Measurements from ENCODE around the gene ZBTB2. TPM values are rescaled to one million over a fixed set of nuclear protein-coding genes. Genes with fewer than 3 reads are reported as not detected.
"Not testable (repeated sequence)": the region's sequence is repeated elsewhere in the genome, so short reads cannot be mapped to it uniquely, and the experiment has no call there.

The ZBTB2 gene
- total RNA-seq, 1 donor from 2014 or later, result 13.0 TPM

DNA sequence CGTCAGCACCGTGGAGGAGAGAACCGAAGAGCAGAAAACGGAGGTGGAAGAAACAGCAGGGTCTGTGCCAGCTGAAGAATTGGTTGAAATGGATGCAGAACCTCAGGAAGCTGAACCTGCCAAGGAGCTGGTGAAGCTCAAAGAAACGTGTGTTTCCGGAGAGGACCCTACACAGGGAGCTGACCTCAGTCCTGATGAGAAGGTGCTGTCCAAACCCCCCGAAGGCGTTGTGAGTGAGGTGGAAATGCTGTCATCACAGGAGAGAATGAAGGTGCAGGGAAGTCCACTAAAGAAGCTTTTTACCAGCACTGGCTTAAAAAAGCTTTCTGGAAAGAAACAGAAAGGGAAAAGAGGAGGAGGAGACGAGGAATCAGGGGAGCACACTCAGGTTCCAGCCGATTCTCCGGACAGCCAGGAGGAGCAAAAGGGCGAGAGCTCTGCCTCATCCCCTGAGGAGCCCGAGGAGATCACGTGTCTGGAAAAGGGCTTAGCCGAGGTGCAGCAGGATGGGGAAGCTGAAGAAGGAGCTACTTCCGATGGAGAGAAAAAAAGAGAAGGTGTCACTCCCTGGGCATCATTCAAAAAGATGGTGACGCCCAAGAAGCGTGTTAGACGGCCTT, 41.6 kb downstream of the ZBTB2 start:
- Histone ChIP-seq H3K4me3 (no peak overlapping the region), H3K36me3 (peaks cover 8% of the 10 kb centered on the region), H3K9me3 (no peaks in the 10 kb centered on the region), H3K27me3 (no peaks in the 10 kb centered on the region), H3K27ac (no peak overlapping the region), H3K4me1 (no peaks in the 10 kb centered on the region)
- DNase-seq (no peak), ATAC-seq (no peak)
- intact Hi-C loops (cut with DNase I), result no loop called here
- TF ChIP-seq, protein P1, sequence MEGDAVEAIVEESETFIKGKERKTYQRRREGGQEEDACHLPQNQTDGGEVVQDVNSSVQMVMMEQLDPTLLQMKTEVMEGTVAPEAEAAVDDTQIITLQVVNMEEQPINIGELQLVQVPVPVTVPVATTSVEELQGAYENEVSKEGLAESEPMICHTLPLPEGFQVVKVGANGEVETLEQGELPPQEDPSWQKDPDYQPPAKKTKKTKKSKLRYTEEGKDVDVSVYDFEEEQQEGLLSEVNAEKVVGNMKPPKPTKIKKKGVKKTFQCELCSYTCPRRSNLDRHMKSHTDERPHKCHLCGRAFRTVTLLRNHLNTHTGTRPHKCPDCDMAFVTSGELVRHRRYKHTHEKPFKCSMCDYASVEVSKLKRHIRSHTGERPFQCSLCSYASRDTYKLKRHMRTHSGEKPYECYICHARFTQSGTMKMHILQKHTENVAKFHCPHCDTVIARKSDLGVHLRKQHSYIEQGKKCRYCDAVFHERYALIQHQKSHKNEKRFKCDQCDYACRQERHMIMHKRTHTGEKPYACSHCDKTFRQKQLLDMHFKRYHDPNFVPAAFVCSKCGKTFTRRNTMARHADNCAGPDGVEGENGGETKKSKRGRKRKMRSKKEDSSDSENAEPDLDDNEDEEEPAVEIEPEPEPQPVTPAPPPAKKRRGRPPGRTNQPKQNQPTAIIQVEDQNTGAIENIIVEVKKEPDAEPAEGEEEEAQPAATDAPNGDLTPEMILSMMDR (IDR thresholded peaks at IDR 0.05), result no peak

DNA sequence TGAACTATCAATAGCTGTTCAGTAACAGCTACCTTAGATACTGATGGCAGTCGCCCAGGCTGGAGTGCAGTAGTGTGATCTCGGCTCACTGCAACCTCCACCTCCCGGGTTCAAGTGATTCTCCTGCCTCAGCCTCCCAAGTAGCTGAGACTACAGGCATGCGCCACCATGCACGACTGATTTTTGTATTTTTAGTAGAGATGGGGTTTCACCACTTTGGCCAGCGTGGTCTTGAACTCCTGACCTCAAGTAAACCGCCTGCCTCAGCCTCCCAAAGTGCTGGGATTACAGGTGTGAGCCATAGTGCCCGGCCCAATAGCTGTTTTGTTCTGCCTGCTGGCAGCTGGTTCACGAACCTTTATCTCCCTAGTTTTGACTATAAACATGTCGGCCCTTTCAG, 48.6 kb downstream of the ZBTB2 start:
- H3K27ac ChIP-seq; H3K9me3 ChIP-seq; H3K4me3 ChIP-seq; H3K36me3 ChIP-seq; ATAC-seq; DNase-seq; H3K27me3 ChIP-seq; intact Hi-C loops (cut with DNase I); H3K4me1 ChIP-seq: not testable (repeated sequence)

DNA sequence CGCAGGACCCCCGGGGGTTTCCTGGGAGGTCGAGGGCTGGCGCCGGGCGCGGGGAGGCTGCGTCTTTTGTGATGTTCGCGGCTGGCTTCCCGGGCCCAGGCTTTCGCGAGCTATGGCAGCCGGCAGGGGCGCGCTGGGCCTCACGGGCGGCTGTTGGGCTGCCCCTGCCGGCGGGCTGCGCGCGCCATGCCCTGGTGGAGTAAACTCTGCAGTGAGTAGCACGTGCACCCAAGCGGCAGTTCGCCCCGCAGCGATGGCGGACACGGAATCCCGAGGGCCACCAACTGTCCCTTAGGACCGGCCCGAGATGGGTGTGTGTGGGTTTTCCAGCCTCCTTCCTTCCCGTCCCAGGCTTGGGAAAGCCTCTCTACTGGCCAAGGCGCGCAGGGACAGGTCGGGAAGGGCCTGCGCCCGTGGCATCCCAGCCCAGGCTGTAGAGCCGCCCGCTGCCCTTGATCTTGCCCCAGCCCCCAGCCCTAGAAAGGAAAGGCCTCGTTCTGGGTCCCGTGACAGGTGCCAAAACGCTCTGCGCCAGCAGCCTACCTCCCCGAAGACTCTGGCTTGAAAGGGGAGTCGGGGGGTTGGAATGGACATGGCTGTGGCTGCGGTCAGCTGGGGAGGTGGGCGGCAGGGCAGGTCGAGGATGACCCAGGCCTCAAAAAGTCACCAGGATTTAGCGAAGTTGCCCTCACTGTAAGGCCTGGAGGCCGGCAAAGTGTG, 49.7 kb downstream of the ZBTB2 start:
- intact Hi-C loops (cut with DNase I), result no loop called here
- Histone ChIP-seq H3K4me1 (no peaks in the 10 kb centered on the region), H3K27me3 (no peaks in the 10 kb centered on the region), H3K27ac (no peak overlapping the region), H3K36me3 (no peaks in the 10 kb centered on the region), H3K9me3 (no peaks in the 10 kb centered on the region), H3K4me3 (no peak overlapping the region)
- ATAC-seq (peak; percentile 27), DNase-seq (no peak)
- TF ChIP-seq, protein P1 (IDR thresholded peaks at IDR 0.05), result no peak

DNA sequence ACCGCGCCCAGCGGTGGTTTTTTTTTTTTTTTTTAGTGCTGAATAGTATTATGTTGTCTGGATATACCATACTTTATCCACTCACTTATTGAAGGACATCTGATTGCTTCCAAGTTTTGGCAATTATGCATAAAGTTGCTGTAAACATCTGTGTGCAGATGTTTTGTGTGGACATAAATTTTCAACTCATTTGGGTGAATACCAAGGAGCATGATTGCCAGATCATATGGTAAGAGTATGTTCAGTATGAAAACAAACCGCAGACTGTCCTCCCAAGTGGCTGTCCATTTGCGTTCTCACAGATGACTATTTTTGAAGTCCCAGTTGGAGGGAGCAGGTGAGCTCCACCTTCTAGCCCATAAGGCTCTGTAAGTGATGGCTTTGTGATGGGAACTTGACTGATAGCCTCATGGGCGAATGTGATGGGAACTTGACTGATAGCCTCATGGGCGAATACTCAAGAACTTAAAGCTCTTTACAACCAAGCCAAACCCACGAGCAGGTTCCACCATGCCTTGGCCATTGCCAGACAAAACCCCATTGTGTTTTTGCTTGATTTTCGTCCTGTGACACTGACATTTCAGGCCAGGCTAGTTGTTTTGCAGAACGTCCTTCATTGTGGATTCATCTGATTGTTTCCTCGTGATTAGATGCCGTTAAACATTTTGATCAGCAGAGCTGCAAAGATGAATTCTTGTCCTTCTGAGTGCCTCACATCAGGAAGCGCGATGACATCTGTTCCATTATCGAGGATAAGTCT, 51.0 kb downstream of the ZBTB2 start:
- DNase-seq, result no peak
- Histone ChIP-seq H3K27ac (no peak overlapping the region), H3K4me1 (no peaks in the 10 kb centered on the region), H3K27me3 (no peaks in the 10 kb centered on the region), H3K4me3 (no peak overlapping the region), H3K36me3 (no peaks in the 10 kb centered on the region), H3K9me3 (no peaks in the 10 kb centered on the region)
- ATAC-seq, result no peak
- intact Hi-C loops (cut with DNase I), result no loop called here
- TF ChIP-seq, protein P1 (IDR thresholded peaks at IDR 0.05), result no peak

DNA sequence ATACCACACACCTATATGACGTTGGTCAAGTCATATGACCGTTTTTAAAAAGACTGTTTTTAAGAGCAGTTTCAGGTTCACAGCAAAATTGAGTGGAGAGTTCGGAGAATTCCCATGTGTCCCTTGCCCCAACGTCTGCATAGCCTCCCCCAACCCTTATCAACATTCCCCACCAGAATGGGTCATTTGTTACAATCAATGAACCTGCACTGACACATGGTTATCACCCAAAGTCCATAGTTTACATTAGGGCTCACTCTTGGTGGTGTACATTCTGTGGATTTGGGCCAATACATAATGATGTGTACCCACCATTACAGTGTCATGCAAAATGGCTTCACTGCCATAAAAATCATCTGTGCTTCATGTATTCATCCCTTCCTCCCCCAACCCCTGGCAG, 52.0 kb downstream of the ZBTB2 start:
- intact Hi-C loops (cut with DNase I), result no loop called here
- ATAC-seq, result no peak

More for the DNA sequence above, 52.0 kb downstream of the ZBTB2 start:
- H3K27me3 ChIP-seq, result no peaks in the 10 kb centered on the region
- no peak overlapping the region for H3K4me3 ChIP-seq
- H3K27ac ChIP-seq, result no peak overlapping the region
- TF ChIP-seq, protein P1 (IDR thresholded peaks at IDR 0.05), result no peak
- no peaks in the 10 kb centered on the region for H3K36me3 ChIP-seq
- no peaks in the 10 kb centered on the region for H3K4me1 ChIP-seq
- H3K9me3 ChIP-seq, result no peaks in the 10 kb centered on the region
- no peak for DNase-seq

All from upper lobe of right lung (tissue), 1 donor.